SK-N-SH treated with all-trans-retinoic acid at 6 μM for 48 hours (cell line): ENCODE results near the gene HS3ST5.

ENCODE experiments used
- BACH2 ChIP-seq: fragments of 250-450 bp; sonication (Bioruptor Pico); IDR thresholded peaks from 2 replicates; pipeline ENCODE4 v1.9.0; 2021; ENCODE audit warnings: mild to moderate bottlenecking, borderline replicate concordance
- GLIS3 ChIP-seq: fragments of 250-450 bp; sonication (Bioruptor Pico); IDR thresholded peaks from 2 replicates; pipeline ENCODE4 v1.5.0; 2020; ENCODE audit warnings: mild to moderate bottlenecking, moderate library complexity
- PPARA ChIP-seq: fragments of 250-450 bp; sonication (Bioruptor Pico); IDR thresholded peaks from 2 replicates; pipeline ENCODE4 v1.5.0; 2020; ENCODE audit warnings: mild to moderate bottlenecking, borderline replicate concordance
- RARB ChIP-seq: fragments of 250-450 bp; sonication (Bioruptor Pico); IDR thresholded peaks from 2 replicates; pipeline ENCODE4 v1.8.0; 2021; ENCODE audit warnings: mild to moderate bottlenecking, moderate library complexity
- ZFP30 ChIP-seq: fragments of 450-650 bp; formaldehyde crosslinking; IDR thresholded peaks from 2 replicates; pipeline ENCODE4 v1.5.0; 2022; ENCODE audit warnings: mild to moderate bottlenecking, moderate library complexity
- ZNF565 ChIP-seq: fragments of 450-650 bp; formaldehyde crosslinking; conservative IDR thresholded peaks from 2 replicates; pipeline ENCODE4 v1.5.0; 2020; ENCODE audit warnings: low read depth, mild to moderate bottlenecking, moderate library complexity
- TF ChIP-seq, protein P1 (sequence below): fragments of 250-450 bp; sonication (Bioruptor Pico); IDR thresholded peaks from 2 replicates; pipeline ENCODE4 v1.8.0; 2020; ENCODE audit warnings: mild to moderate bottlenecking, moderate library complexity, borderline replicate concordance
- TF ChIP-seq, protein P2 (sequence below): fragments of 250-450 bp; sonication (Bioruptor Pico); IDR thresholded peaks from 2 replicates; pipeline ENCODE4 v1.5.1; 2020; ENCODE audit warnings: low read depth, mild to moderate bottlenecking, moderate library complexity

DNA sequence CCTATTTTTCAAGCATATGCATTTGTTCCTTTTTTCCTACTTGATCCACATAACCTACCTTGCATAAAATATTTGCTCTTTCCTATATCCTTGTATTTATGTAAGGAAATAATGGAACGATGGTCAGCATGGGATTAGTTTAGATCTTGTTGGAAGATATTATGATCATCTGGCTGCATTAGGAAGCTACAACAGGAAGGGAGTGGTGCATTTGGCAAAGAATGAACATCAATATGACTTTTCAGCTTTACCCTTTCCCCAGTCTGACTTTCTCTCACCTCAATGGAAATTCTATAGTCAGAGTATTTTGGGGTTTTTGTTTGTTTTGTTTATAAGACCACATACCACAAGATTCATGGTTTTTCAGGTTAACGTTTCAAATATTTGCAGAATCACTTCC lies 66.0 kb downstream of the HS3ST5 start:
- TF ChIP-seq PPARA (CRISPR knock-in tag) = no peak
- no peak for TF ChIP-seq BACH2 (CRISPR knock-in tag)
- no peak for TF ChIP-seq GLIS3 (CRISPR knock-in tag)
- TF ChIP-seq, protein P1, sequence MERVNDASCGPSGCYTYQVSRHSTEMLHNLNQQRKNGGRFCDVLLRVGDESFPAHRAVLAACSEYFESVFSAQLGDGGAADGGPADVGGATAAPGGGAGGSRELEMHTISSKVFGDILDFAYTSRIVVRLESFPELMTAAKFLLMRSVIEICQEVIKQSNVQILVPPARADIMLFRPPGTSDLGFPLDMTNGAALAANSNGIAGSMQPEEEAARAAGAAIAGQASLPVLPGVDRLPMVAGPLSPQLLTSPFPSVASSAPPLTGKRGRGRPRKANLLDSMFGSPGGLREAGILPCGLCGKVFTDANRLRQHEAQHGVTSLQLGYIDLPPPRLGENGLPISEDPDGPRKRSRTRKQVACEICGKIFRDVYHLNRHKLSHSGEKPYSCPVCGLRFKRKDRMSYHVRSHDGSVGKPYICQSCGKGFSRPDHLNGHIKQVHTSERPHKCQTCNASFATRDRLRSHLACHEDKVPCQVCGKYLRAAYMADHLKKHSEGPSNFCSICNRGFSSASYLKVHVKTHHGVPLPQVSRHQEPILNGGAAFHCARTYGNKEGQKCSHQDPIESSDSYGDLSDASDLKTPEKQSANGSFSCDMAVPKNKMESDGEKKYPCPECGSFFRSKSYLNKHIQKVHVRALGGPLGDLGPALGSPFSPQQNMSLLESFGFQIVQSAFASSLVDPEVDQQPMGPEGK = no peak
- no peak for TF ChIP-seq ZNF565 (CRISPR knock-in tag)
- no peak for TF ChIP-seq ZFP30
- no peak for TF ChIP-seq RARB (CRISPR knock-in tag)
- TF ChIP-seq, protein P2, sequence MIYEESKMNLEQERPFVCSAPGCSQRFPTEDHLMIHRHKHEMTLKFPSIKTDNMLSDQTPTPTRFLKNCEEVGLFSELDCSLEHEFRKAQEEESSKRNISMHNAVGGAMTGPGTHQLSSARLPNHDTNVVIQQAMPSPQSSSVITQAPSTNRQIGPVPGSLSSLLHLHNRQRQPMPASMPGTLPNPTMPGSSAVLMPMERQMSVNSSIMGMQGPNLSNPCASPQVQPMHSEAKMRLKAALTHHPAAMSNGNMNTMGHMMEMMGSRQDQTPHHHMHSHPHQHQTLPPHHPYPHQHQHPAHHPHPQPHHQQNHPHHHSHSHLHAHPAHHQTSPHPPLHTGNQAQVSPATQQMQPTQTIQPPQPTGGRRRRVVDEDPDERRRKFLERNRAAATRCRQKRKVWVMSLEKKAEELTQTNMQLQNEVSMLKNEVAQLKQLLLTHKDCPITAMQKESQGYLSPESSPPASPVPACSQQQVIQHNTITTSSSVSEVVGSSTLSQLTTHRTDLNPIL (CRISPR knock-in tag) = no peak
